HG02840 (cell line): ENCODE data around the gene MRPS21.
"Not testable (repeated sequence)": the region's sequence is repeated elsewhere in the genome, so short reads cannot be mapped to it uniquely, and the experiment has no call there.

ENCODE experiments used
- ATAC-seq: cut with Tn5 transposase; IDR thresholded peaks from one replicate; pipeline ENCODE4 v1.9.1; 2021; ENCODE audit warnings: mild to moderate bottlenecking, moderate library complexity, moderate number of reproducible peaks; ENCODE audit not compliant: unreplicated experiment, low FRiP score

Gene MRPS21

DNA sequence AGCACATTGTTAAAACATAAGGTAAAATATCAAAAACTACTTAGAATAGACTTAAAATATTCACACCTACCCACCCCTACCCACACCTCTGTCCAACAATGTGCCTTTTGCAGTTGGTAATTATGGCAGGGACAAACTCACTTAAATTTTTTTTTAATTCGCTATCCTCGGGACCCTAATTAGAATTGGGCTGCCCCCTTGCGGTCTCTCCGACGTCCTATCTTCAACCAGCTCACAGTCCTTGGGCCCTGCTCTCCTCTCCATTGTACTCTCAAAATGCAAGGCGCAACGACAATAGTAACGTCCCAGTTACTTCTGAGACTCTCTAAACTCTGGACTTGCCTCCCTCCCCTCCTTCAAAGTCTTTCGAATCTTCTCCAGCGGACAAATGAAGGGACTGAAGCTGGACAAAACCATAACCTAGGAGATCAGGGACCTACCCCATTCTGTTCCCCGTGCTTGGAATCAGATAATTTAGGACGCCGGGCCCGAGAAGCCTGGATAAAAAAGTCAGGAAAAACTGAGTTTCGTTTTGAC lies 12.4 kb upstream of the MRPS21 start:
- ATAC-seq: no peak

DNA sequence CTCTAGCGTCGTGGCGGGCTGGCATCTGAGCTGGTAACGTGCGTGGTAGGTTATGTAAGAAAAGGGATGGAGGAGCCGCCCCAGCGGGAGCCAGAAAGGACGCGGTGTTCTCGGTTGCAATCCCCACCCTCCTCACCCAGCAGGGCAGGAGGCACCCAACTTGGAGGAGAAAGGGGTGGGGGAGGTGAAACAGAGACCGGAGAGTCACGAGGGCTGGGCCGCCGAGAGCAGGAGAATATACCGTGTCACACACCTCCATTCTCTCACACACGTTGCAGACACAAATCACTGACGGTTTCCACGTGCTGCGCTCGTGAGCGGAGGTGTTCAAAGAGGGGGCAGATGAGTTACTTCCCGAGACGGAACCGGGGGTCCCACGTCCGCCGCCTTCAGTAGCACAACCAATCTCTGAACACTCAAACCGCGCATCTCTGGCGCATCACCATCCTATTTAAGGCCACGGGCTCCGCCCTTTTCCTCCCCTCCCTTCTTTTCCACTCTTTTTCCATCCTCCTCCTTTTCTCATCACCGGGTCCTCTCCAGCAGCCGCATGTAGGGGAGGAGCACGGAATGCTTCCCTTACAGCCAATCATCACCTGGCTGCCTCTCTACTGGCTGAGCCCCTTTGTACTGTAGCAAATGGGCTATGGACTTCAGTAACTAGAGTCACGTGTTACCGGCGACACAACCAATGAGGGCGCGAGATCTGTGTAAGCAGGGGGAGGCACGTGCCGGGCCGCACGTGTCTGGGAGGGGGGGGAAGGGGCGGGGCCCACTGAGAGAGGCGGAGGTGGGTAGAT lies 11.7 kb upstream of the MRPS21 start, which contains the start of gene CIART:
Gene CIART, plus strand, starts transcription at position 797 of the 800 bp plus-strand sequence. CDS start 714 bp downstream, outside the sequence.
- ATAC-seq: peak; percentile 68

DNA sequence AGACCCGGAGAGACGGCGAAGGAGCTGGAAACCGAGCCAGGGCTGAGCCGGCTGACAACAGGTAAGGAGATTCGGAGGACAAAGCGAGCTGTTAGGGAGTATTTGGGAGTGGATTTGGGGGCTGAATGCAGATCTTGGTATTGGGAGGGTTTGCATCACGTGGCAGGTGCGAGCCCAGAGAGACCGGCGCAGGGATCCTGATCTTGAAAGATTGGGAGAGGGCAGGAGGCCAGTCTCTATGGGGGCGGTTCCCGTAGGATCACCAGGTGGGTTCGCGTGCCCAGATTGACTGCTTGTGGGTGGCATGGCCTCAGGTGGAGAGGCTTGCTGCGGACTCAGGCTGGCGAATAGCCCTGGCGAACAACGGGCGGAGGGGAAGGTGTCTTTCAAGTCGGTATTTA lies 11.1 kb upstream of the MRPS21 start:
- no peak for ATAC-seq

DNA sequence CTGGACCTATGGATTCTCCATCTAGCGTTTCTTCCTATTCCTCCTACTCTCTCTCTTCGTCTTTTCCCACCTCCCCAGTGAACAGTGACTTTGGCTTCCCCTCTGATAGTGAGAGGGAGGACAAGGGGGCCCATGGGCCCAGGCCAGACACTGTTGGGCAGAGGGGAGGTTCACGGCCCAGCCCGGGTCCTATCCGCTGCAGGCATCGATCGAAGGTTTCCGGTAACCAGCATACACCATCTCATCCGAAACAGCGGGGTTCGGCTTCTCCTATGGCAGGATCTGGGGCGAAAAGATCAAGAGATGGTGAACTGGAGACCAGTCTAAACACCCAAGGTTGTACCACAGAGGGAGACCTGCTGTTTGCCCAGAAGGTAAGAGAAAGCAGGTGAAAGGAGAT lies 10.4 kb upstream of the MRPS21 start:
- ATAC-seq: no peak

DNA sequence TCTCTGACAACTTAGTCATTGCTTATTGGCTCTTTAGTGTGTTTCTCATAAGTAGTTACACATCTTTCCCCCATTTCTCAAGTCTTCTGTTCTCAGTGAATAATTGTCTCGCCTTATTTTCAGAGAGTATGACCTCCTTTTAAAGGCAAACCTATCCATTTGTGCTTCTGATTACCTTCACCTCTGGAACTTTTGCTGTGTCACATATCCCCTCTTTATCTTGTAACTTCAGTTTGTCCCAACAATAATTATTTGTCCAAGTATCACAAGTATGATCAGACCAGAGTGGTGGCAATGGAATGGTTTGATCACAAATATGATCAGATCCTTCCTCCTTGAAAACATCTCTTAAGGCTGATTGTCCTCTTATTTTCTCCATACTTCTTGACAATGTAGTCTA lies 5.3 kb upstream of the MRPS21 start:
- no peak for ATAC-seq

DNA sequence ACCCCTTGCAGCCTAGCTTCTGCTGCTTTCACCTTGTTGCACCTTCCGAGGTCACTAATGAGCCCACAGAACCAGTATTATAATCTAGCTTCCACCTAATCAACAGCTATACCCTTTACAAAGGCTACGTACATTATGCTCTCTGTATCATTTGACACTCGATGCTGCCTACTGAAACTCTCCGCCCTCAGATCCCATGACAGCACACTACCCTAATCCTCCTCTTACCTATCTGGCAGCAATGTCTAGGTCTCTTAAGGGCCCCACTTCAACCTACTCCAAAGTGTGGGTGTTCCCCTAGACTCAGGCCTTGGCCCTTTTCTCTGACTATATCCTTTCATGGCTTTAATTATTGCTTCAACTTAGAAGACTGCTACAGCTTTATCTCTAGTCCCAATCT lies 4.8 kb upstream of the MRPS21 start:
- no peak for ATAC-seq

DNA sequence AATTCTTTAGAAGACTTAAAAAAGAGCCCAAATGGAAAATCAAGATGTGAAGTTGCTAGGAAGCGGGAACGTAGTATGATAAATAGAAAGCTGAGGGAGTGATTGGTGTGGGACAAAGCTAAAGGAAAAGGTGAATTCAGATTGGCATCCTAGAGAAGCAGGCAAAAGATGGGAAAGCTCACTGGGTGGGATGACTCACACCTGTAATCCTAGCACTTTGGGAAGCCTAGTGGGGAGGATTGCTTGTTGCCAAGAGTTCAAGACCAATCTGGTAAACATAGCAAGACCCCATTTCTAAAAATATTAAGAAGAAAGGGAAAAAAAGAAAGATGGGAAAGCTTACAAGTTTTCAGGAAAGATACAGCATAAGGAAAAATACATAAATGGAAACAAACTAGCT lies 1.8 kb downstream of the MRPS21 start:
- ATAC-seq: no peak

DNA sequence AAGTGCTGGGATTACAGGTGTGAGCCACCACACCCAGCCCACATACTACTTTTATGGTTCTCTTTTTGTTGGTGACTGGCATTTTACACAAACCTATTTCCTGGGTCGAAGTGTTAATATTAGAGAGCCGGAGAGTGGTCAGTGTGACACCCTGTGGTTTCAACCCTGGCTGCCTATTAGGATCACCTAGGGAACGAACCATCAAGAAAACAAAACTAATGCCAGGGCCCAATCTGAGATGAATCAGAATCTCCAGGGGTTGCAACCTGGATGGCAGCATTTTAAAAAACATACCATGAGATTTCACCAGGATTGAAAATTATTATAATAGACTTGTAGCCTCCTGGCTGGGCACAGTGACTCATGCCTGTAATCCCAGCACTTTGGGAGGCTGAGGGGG lies 6.1 kb downstream of the MRPS21 start:
- no peak for ATAC-seq

DNA sequence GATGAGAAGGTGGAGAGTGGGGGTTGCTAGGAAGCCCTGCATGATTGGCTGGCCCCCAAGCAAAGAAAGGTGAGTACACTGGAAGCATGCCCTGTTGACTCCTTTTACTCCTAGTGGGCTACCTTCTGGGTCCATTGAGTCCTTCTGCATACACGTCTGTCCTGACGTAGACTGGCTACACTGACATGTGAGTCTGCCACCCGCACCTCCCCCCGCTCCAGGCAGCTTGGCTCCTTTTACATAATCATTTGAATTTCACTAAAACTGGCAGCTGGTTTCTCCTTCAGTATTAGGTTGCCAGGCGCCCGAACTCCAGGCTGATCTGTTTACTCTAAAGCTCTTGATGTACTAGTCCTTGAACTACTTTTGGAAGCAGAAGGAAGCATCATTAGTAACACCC lies 8.7 kb downstream of the MRPS21 start:
- ATAC-seq: no peak

DNA sequence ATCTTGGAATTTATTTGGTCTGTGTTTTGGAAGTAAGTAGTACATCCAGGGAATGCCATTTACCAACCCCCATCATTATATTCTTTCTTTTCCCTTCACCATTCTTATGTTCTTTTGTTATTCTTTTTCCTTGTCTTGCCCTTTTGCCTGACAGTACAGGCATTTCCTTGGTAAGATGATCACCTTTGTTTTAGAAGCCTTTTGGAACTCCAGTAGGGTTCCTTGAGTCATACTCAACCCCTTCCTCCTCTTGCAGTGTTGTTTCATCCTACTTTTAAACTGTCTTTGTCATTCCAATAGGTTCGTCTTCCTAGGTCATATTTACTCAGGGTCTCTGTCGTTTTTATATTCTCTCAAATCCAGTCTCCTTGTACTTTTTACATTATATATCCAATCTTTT lies 9.2 kb downstream of the MRPS21 start:
- ATAC-seq: no peak

DNA sequence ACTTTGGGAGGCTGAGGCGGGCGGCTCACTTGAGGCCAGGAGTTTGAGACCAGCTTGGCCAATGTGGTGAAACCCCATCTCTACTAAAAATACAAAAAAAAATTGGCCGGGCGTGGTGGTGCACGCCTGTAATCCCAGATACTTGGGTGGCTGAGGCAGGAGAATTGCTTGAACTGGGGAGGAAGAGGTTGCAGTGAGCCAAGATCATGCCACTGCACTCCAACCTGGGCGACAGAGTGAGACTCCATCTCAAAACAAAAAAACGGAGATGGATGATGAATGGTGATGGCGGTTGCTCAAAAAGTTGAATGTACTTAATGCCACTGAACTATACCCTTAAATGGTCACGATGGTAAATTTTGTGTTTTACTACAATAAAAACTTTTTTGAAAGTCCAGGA lies 14.9 kb downstream of the MRPS21 start:
- ATAC-seq: not testable (repeated sequence)

DNA sequence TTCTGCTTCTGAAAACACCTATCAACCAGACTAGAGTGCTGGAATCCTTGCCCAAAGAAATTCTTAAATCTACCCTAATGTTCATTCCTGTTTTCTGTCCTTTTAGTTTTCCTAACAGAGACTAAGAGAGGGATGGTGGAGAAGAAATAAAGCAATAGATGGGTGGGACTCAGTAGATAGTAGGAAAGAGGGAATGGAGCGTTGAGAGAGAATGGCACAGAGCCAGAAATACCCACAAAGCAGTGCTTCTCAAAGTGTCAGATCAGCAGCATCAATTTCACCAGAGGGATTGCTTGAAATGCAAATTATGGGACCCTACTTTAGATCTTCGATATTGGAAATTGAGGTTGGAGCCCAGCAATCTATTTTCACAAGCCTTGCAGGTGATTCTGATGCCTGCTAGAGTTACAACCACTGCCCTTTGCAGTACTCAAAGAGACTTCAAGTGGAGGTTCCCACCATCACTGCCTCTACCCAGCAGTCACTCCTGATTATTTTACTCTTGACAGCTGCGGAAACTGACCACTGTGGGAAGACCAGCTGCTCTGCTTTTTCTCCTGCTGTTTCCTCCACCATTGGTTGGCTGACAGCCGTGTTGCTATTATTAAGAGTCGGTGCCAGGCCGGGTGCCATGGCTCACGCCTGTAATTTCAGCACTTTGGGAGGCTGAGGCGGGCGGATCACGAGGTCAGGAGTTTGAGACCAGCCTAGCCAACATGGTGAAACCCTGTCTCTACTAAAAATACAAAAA lies 16.3 kb downstream of the MRPS21 start:
- no peak for ATAC-seq

DNA sequence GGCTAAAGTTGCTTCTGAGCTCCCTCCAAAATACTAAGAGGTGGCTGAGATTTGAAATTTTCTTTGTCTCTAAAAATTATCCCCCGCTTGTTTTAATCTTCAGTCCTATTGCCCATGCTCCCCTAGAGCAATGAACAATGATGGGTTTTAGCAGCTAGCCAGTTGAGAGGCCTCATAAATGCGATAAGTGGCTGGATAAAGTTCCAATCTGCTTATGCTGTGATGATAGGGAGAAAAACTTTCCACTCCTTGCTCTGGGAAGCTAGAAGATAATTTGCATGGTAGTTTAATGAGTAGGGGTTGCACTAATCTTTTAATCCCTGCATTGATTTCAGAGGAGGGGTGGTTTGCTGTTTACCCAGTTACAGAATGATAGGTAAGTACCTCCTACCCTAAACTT lies 18.1 kb downstream of the MRPS21 start:
- no peak for ATAC-seq

DNA sequence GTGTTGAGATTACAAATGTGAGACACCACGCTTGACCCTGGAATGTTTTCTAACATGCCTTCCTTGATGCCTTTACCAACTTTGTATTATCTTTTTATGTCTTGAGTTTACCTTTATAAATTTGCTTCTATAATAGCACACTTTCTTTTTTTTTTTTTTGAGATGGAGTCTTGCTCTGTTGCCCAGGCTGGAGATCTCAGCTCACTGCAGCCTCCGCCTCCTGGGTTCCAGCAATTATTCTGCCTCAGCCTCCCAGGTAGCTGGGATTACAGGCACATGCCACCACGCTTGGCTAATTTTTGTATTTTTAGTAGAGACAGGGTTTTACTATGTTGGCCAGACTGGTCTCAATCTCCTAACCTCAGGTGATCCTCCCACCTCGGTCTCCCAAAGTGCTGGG lies 21.0 kb downstream of the MRPS21 start:
- ATAC-seq: not testable (repeated sequence)

DNA sequence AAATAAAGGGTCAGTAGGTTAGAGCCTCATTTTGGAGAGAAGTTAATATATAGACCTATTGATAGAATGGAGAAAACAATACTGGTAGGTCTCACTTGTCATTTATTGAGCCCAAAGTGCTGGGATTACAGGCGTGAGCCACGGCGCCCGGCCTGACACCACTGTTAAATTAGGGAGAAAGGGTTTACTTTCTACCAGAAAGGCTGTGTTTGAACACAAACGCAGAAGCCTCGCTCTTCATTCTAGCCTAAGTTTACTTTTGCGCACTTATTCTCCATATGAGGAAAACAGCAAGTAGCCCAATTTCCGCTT lies 27.0 kb downstream of the MRPS21 start:
- ATAC-seq: no peak

DNA sequence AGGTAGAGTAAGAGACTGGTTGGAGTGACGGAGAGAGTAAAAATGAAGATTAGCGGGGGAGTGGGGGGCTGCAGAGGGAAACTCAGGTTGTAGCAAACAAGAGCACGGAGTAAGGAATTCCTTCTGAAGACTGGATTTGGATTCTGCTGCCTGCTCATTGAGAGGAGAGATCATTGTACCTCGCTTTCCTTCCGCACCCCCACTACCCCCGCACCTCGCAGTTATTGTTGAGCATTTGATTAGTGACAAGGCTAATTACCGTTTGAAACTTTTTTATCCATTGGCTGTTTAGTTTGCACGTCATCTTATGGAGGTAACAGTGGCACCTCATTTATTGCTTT lies 28.1 kb downstream of the MRPS21 start:
- no peak for ATAC-seq

DNA sequence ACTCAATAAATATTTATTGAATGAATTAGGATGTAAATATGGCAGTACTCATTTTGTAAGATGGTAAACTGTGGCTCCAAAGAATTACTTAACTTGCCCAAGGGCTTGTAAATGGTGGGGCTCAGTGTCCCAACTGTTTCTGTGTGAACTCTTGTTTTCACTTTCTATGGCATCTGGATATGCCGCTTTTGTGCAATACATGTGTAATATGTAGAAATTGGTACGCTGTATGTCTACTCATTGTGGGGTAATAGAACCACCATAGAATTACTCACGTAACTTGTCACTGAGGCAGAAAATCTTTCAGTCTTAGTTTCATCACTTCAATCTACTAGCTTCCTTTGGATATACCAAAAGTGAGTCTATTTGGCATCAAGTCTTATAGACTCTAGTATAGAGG lies 28.6 kb downstream of the MRPS21 start:
- no peak for ATAC-seq

DNA sequence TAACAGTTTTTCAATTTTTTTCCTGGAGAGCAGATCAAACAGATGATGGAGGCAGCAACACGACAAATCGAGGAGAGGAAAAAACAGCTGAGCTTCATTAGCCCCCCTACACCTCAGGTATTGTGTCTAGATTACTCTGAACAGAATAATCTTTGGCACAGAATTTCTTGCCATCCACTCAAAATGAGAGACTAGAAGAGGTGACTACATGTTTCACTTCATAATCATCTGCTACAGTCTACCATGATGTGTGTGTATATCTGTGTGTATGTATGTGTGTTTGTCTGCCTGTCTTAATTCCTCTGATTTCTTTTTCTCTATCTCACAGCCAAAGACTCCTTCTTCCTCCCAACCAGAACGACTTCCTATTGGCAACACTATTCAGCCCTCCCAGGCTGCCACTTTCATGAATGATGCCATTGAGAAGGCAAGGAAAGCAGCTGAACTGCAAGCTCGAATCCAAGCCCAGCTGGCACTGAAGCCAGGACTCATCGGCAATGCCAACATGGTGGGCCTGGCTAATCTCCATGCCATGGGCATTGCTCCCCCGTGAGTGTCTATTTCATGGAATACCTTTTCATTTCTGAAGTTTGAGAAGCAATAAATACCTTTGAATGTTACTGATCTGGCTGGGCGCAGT lies 39.1 kb downstream of the MRPS21 start:
- ATAC-seq: no peak

DNA sequence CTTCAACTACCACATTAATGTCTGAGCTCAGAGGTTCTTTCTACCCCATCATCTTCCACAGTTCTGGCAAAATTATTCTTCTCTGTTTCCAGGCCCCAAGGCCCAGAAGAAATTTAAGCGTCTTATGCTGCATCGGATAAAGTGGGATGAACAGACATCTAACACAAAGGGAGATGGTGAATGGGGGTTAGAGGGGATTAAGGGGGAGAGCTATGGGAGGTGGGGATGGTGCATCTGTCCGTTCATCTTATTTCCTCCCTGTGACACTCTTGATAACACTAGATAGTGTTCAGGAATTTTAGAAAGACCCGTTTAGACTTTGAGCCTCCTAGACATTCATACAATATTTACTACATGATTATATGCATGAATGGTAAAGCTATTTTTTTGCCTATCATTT lies 52.7 kb downstream of the MRPS21 start:
- no peak for ATAC-seq

DNA sequence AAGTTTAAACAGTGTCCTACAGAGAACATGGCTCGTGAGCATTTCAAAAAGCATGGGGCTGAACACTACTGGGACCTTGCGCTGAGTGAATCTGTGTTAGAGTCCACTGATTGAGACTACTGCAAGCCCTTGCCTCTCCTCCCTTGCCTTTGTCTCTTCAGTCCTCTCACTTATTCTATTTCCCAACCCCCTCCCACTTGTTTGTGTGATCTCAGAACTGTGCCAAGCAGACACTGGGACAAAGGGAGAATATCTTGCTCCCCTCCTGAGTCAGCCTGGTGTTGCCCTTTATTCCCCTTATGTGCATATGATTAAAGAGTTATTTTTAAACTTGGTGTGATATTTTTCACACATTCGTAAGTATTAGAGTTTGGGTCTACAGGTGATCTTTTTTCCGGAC lies 59.2 kb downstream of the MRPS21 start:
- ATAC-seq: no peak
